Activated naive CD4-positive, alpha-beta T cell treated with anti-CD3 and anti-CD28 coated beads, Interleukin-2, amount 50 U/mL, for 24 hours (primary cell): ENCODE measurements around the gene TIAM2.

ENCODE experiments used
- H3K27ac Mint-ChIP-seq: one replicate; pipeline ENCODE4 v1.8.0; 2021; ENCODE audit warnings: mild to moderate bottlenecking, mixed read lengths
- H3K27me3 Mint-ChIP-seq: one replicate; pipeline ENCODE4 v1.8.0; 2021; ENCODE audit warnings: mixed read lengths
- H3K36me3 Mint-ChIP-seq: one replicate; pipeline ENCODE4 v1.8.0; 2021; ENCODE audit warnings: mixed read lengths
- H3K4me1 Mint-ChIP-seq: one replicate; pipeline ENCODE4 v1.8.0; 2021; ENCODE audit warnings: mixed read lengths
- H3K4me3 Mint-ChIP-seq: one replicate; pipeline ENCODE4 v1.8.0; 2021; ENCODE audit warnings: mild to moderate bottlenecking, mixed read lengths
- H3K9me3 Mint-ChIP-seq: one replicate; pipeline ENCODE4 v1.8.0; 2021; ENCODE audit warnings: mixed read lengths

The TIAM2 gene

GRCh38 chr6:155303361-155303870, 308.3 kb downstream of the TIAM2 start:
- Mint-ChIP-seq H3K4me3 (no peak overlapping the region), H3K27ac (no peak overlapping the region), H3K36me3 (peaks cover 20% of the 10 kb centered on the region), H3K27me3 (no peaks in the 10 kb centered on the region), H3K4me1 (peaks cover 32% of the 10 kb centered on the region), H3K9me3 (no peaks in the 10 kb centered on the region)

- H3K36me3 Mint-ChIP-seq = peaks cover 23% of the 10 kb centered on the region
- no peaks in the 10 kb centered on the region for H3K27me3 Mint-ChIP-seq
- H3K27ac Mint-ChIP-seq = no peak overlapping the region
- no peak overlapping the region for H3K4me3 Mint-ChIP-seq
- peaks cover 49% of the 10 kb centered on the region for H3K4me1 Mint-ChIP-seq
- H3K9me3 Mint-ChIP-seq = no peaks in the 10 kb centered on the region
These were observed 311.8 kb downstream of the TIAM2 start for GRCh38 chr6:155306958-155307357.
